HepG2 (cell line): ENCODE measurements around the gene SKIDA1. TPM values are rescaled to one million over a fixed set of nuclear protein-coding genes. Genes with fewer than 3 reads are reported as not detected.

Experiments used
- AKNA ChIP-seq: sonication (generic); formaldehyde crosslinking; IDR thresholded peaks from 2 replicates; pipeline ENCODE4 v1.4.0; 2020; ENCODE audit warnings: missing genetic modification reagents, borderline replicate concordance
- BCL6 ChIP-seq: IDR thresholded peaks from 2 replicates; pipeline ENCODE4 v1.6.1; 2016; ENCODE audit warnings: missing genetic modification reagents, missing compliant biosample characterization
- CREM ChIP-seq, 2 experiments: sonication (generic) in 1 of 2; formaldehyde crosslinking in 1 of 2; IDR thresholded peaks; 2 replicates each; pipeline versions ENCODE4 v1.4.0 to v1.6.1; 2016 to 2020; ENCODE audit warnings: antibody characterized with exemption in 1 of 2, mild to moderate bottlenecking in 1 of 2, missing genetic modification reagents in 1 of 2
- EHMT2 ChIP-seq: fragments of 200-600 bp; sonication (generic); IDR thresholded peaks from 2 replicates; pipeline ENCODE4 v1.7.0; 2017; ENCODE audit warnings: antibody characterized with exemption, low read depth, low read length, borderline replicate concordance
- FOXC1 ChIP-seq: sonication (generic); formaldehyde crosslinking; IDR thresholded peaks from 2 replicates; pipeline ENCODE4 v1.8.0; 2022; ENCODE audit warnings: mild to moderate bottlenecking, missing genetic modification reagents, borderline replicate concordance
- FOXO1 ChIP-seq: sonication (generic); formaldehyde crosslinking; IDR thresholded peaks from 2 replicates; pipeline ENCODE4 v1.4.0; 2020; ENCODE audit warnings: missing genetic modification reagents
- KLF12 ChIP-seq: sonication (generic); formaldehyde crosslinking; IDR thresholded peaks from 2 replicates; pipeline ENCODE4 v1.4.0; 2020; ENCODE audit warnings: missing genetic modification reagents, borderline replicate concordance
- KLF9 ChIP-seq: IDR thresholded peaks from 2 replicates; pipeline ENCODE4 v1.6.1; 2016; ENCODE audit warnings: low read depth
- LCORL ChIP-seq, 2 experiments: fragments of 450-650 bp in 1 of 2; sonication (generic) in 1 of 2; formaldehyde crosslinking in 1 of 2; IDR thresholded peaks; 2 replicates each; pipeline versions ENCODE4 v1.5.0 to v1.6.1; 2017 to 2020; ENCODE audit warnings: antibody characterized with exemption in 1 of 2, missing genetic modification reagents in 1 of 2
- MLX ChIP-seq: IDR thresholded peaks from 2 replicates; pipeline ENCODE4 v1.6.1; 2016
- NCOA2 ChIP-seq: sonication (generic); formaldehyde crosslinking; IDR thresholded peaks from 2 replicates; pipeline ENCODE4 v1.8.0; 2022; ENCODE audit warnings: inconsistent platforms
- PHF20 ChIP-seq: sonication (generic); formaldehyde crosslinking; IDR thresholded peaks from 2 replicates; pipeline ENCODE4 v1.5.0; 2020; ENCODE audit warnings: mild to moderate bottlenecking, missing genetic modification reagents
- PHF8 ChIP-seq: sonication (generic); formaldehyde crosslinking; IDR thresholded peaks from 2 replicates; pipeline ENCODE4 v1.5.0; 2020; ENCODE audit warnings: missing genetic modification reagents
- RCOR2 ChIP-seq: IDR thresholded peaks from 2 replicates; pipeline ENCODE4 v1.6.1; 2016; ENCODE audit warnings: missing biosample characterization, missing genetic modification reagents
- RFX3 ChIP-seq: IDR thresholded peaks from 2 replicates; pipeline ENCODE4 v1.6.1; 2016; ENCODE audit warnings: missing biosample characterization, missing genetic modification reagents
- SMARCC2 ChIP-seq: fragments of 450-650 bp; IDR thresholded peaks from 2 replicates; pipeline ENCODE4 v1.6.1; 2017; ENCODE audit warnings: antibody characterized with exemption, mild to moderate bottlenecking
- TAF1 ChIP-seq: sonication (generic); formaldehyde crosslinking; IDR thresholded peaks from 2 replicates; pipeline ENCODE4 v1.4.0; 2020; ENCODE audit warnings: missing genetic modification reagents
- ZNF530 ChIP-seq: sonication (generic); formaldehyde crosslinking; IDR thresholded peaks from 2 replicates; pipeline ENCODE4 v1.5.0; 2020; ENCODE audit warnings: low read depth, mild to moderate bottlenecking, missing genetic modification reagents
- ZNF547 ChIP-seq: sonication (generic); formaldehyde crosslinking; IDR thresholded peaks from 2 replicates; pipeline ENCODE4 v1.5.1; 2020; ENCODE audit warnings: mild to moderate bottlenecking, missing genetic modification reagents
- ZNF558 ChIP-seq: sonication (generic); formaldehyde crosslinking; IDR thresholded peaks from 2 replicates; pipeline ENCODE4 v1.9.0; 2022; ENCODE audit warnings: mild to moderate bottlenecking, missing genetic modification reagents, borderline replicate concordance
- ZNF687 ChIP-seq: sonication (generic); formaldehyde crosslinking; IDR thresholded peaks from 2 replicates; pipeline ENCODE4 v1.5.1; 2020; ENCODE audit warnings: mild to moderate bottlenecking, missing genetic modification reagents, moderate library complexity
- ZSCAN9 ChIP-seq: IDR thresholded peaks from 2 replicates; pipeline ENCODE4 v1.6.1; 2016; ENCODE audit warnings: borderline replicate concordance
- polyA plus RNA-seq, 8 experiments: library from polyadenylated mRNA; depleted of rRNA in 3 of 8; stranded (reverse) in 7 of 8; unstranded in 1 of 8; fragments of >200 nt; fragmentation: Illumina TruSeq in 4 of 8; extraction: Trizol in 4 of 8; gene quantifications; 2 replicates each; pipeline versions ENCODE4 v1.2.1 to v1.2.3, GENCODE V29; 2011 to 2016; ENCODE audit warnings: low read depth in 4 of 8, missing spikeins in 1 of 8, mixed read lengths in 1 of 8; ENCODE audit not compliant: insufficient read depth in 1 of 8
- total RNA-seq, 5 experiments: library from RNA; depleted of rRNA; stranded (reverse); fragments of >200 nt; fragmentation: Illumina TruSeq; extraction: Trizol; gene quantifications; 2 replicates each; pipeline ENCODE4 v1.2.3, GENCODE V29; 2016; ENCODE audit warnings: low read depth in 1 of 5

SKIDA1 gene
- total and polyA plus RNA-seq, 2 of the 13 experiments (the other 11 are each of a cell fraction or from before 2014, with no cell fraction given) = 0.73 to 1.5 TPM

GRCh38 chr10:21497177-21497807, 28.2 kb downstream of the SKIDA1 start (continued):
- TF ChIP-seq FOXC1 (peak; percentile 75; the same call in 1 of the 2 replicates), EHMT2 (no peak), TAF1 (CRISPR knock-in tag) (peak; percentile 61), RFX3 (CRISPR knock-in tag) (no peak), MLX (CRISPR knock-in tag) (no peak), LCORL (IDR thresholded peaks at IDR 0.05) (no peak), LCORL (CRISPR knock-in tag; IDR thresholded peaks at IDR 0.05) (peak; percentile 98), RCOR2 (CRISPR knock-in tag) (no peak), ZNF687 (CRISPR knock-in tag) (peak; percentile 79), NCOA2 (CRISPR knock-in tag) (0 out of 2 replicates have a peak, but pooled peaks have one; percentile 35), PHF8 (CRISPR knock-in tag) (peak; percentile 48), ZNF547 (CRISPR knock-in tag) (peak; percentile 25; the same call in 1 of the 2 replicates), ZNF558 (no peak), FOXO1 (CRISPR knock-in tag) (peak; percentile 29; the same call in 1 of the 2 replicates), KLF12 (CRISPR knock-in tag) (peak; percentile 80; the same call in 1 of the 2 replicates), ZSCAN9 (CRISPR knock-in tag) (no peak; the same call in 1 of the 2 replicates), BCL6 (CRISPR knock-in tag) (peak; percentile 88), PHF20 (no peak), CREM (IDR thresholded peaks at IDR 0.05) (peak; percentile 24; the same call in 1 of the 2 replicates), CREM (CRISPR knock-in tag; IDR thresholded peaks at IDR 0.05) (no peak), SMARCC2 (no peak), AKNA (CRISPR knock-in tag) (no peak), KLF9 (0 out of 2 replicates have a peak, but pooled peaks have one; percentile 27), ZNF530 (no peak)
